Sigmoid colon (tissue), 7 donors: ENCODE data around the gene SLC22A3. TPM values are rescaled to one million over a fixed set of nuclear protein-coding genes. Genes with fewer than 3 reads are reported as not detected.
"Not testable (repeated sequence)": the region's sequence is repeated elsewhere in the genome, so short reads cannot be mapped to it uniquely, and the experiment has no call there.

Source experiments
- DNase-seq: peaks from one replicate; pipeline ENCODE4 v3.0.0-alpha.2; 2019
- H3K27ac ChIP-seq, 4 donors: fragments of 200-600 bp; sonication (generic); one replicate each; pipeline ENCODE4 v1.5.1; 2016 to 2019; ENCODE audit warnings: mild to moderate bottlenecking in 1 of 4
- H3K27me3 ChIP-seq, 3 donors: fragments of 200-600 bp; sonication (generic); one replicate each; pipeline ENCODE4 v1.5.1; 2019; ENCODE audit warnings: mild to moderate bottlenecking in 1 of 3
- H3K36me3 ChIP-seq, 4 donors: fragments of 200-600 bp; sonication (generic); one replicate each; pipeline ENCODE4 v1.5.1; 2016 to 2019
- H3K4me1 ChIP-seq, 4 donors: fragments of 200-600 bp; sonication (generic); one replicate each; pipeline ENCODE4 v1.5.1; 2017 to 2019
- H3K4me3 ChIP-seq, 4 donors: fragments of 200-600 bp; sonication (generic); one replicate each; pipeline ENCODE4 v1.5.1; 2017 to 2019; ENCODE audit warnings: mild to moderate bottlenecking in 2 of 4, moderate library complexity in 1 of 4
- H3K9me3 ChIP-seq, 4 donors: fragments of 200-600 bp in 3 of 4; sonication (generic) in 3 of 4; one replicate each; pipeline versions ENCODE4 v1.5.1 to v1.6.1; 2013 to 2019
- EP300 ChIP-seq, 4 donors: sonication (generic); formaldehyde crosslinking; IDR thresholded peaks; one replicate each; pipeline ENCODE4 v1.6.1; 2017; ENCODE audit warnings: antibody characterized with exemption in 4 of 4
- POLR2A ChIP-seq, 2 donors: fragments of 450-650 bp; IDR thresholded peaks; one replicate each; pipeline ENCODE4 v1.6.1; 2016; ENCODE audit warnings: antibody characterized with exemption in 2 of 2, mild to moderate bottlenecking in 2 of 2, moderate library complexity in 2 of 2
- POLR2AphosphoS5 ChIP-seq, 4 donors: sonication (generic); formaldehyde crosslinking; IDR thresholded peaks; one replicate each; pipeline ENCODE4 v1.6.1; 2017; ENCODE audit warnings: antibody characterized with exemption in 4 of 4
- WGBS, 2 donors: extraction: QIAGEN DNeasy Blood & Tissue Kit; methylation state at CpG; one replicate each; pipeline ENCODE4 v1.1.7; 2013; 5-methylcytosine and 5-hydroxymethylcytosine counted together
- intact Hi-C: fragments of 100-400 bp; cut with DNase I; formaldehyde crosslinking; loops from one replicate; pipeline ENCODE4 v1.15.1; 2023
- polyA plus RNA-seq, 3 donors: library from polyadenylated mRNA; stranded (reverse); fragments of 200-250 nt; gene quantifications; one replicate each; pipeline ENCODE4 v1.2.3, GENCODE V29; 2013
- total RNA-seq, 4 donors: library from RNA; depleted of rRNA; stranded (reverse); fragments of >200 nt; gene quantifications; one replicate each; pipeline ENCODE4 v1.1.0, GENCODE V29; 2016
- TF ChIP-seq, protein P1 (sequence below), 4 experiments: fragments of 450-650 bp in 3 of 4; fragments of 200-600 bp in 1 of 4; IDR thresholded peaks; one replicate each; pipeline ENCODE4 v1.5.1; 2016 to 2019; ENCODE audit warnings: antibody characterized with exemption in 4 of 4, mild to moderate bottlenecking in 3 of 4, moderate library complexity in 2 of 4
- donor health status: healthy with polysubstance abuse.
- donor health status: Bipolar disorder and iron deficiency.
- donor health status: healthy.

The SLC22A3 gene
- total and polyA plus RNA-seq, 7 donors: 0.23 to 26.3 (median 13.6) TPM

DNA sequence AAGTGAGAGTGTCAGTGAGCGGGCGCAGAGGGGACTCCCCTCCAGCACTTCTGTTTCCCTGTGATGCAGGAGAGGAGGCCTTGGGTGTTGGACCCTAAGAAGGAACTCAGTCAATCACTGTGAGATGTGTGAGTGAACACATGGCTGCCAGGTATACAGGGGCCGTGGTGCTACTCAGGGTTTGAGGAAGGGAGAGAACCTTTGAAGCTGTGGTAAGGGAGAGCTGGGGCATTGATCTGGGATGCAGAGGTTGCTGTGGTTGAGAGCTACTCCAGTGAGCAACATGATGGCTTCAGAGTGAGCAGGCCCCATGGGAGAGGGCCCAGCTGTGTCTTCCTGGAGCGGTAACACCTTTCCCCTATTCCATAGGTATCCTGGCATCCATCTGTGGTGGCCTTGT lies 99.2 kb downstream of the SLC22A3 start:
- no peak for TF ChIP-seq POLR2AphosphoS5 (IDR thresholded peaks at IDR 0.05)
- TF ChIP-seq, protein P1, sequence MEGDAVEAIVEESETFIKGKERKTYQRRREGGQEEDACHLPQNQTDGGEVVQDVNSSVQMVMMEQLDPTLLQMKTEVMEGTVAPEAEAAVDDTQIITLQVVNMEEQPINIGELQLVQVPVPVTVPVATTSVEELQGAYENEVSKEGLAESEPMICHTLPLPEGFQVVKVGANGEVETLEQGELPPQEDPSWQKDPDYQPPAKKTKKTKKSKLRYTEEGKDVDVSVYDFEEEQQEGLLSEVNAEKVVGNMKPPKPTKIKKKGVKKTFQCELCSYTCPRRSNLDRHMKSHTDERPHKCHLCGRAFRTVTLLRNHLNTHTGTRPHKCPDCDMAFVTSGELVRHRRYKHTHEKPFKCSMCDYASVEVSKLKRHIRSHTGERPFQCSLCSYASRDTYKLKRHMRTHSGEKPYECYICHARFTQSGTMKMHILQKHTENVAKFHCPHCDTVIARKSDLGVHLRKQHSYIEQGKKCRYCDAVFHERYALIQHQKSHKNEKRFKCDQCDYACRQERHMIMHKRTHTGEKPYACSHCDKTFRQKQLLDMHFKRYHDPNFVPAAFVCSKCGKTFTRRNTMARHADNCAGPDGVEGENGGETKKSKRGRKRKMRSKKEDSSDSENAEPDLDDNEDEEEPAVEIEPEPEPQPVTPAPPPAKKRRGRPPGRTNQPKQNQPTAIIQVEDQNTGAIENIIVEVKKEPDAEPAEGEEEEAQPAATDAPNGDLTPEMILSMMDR (IDR thresholded peaks at IDR 0.05): no peak
- no peak for TF ChIP-seq EP300 (IDR thresholded peaks at IDR 0.05)
- TF ChIP-seq POLR2A (IDR thresholded peaks at IDR 0.05): no peak
- Histone ChIP-seq H3K27ac (no peak overlapping the region), H3K9me3 (no peaks in the 10 kb centered on the region), H3K27me3 (no peaks in the 10 kb centered on the region), H3K36me3 (no peaks in the 10 kb centered on the region), H3K4me3 (no peak overlapping the region), H3K4me1 (no peaks in the 10 kb centered on the region)
- no peak for DNase-seq
- 86 to 97% methylated on average over 4 of the region's 4 CpGs for WGBS, 2 donors
- intact Hi-C loops: no loop called here

DNA sequence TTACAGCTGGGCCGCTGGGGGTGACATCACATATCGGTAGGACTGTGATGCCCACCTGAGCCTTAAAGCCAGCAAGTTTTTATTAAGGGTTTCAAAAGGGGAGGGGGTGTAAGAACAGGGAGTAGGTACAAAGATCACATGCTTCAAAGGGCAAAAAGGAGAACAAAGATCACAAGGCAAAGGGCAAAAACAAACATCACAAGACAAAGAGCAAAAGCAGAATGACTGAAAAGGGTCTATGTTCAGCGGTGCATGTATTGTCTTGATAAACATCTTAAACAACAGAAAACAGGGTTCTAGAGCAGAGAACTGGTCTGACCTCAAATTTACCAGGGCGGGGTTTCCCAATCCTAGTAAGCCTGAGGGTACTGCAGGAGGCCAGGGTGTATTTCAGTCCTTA lies 101.6 kb downstream of the SLC22A3 start:
- H3K27ac ChIP-seq, intact Hi-C loops, DNase-seq, H3K4me1 ChIP-seq, H3K36me3 ChIP-seq, H3K27me3 ChIP-seq, H3K9me3 ChIP-seq, H3K4me3 ChIP-seq: not testable (repeated sequence)
- WGBS, 2 donors: 89 to 95% methylated on average over 4 of the region's 4 CpGs

DNA sequence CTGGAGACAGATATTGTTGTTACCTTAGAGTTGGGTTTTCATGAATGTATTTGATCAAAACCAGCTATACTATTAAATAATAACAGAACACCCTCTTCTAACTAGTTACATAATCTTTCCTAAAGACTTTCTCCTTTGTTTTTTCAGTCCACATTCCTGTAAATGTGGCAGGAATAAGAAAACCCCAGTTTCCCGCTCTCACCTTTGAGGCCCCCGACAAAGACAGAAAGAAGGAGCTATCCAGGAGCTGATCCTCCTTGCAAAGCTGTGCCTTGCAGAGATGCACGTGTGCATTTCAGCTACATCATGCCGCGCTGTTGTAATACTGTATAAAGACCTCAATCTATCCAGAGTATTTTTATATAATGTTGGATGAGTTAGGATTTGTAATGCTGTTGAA lies 102.7 kb downstream of the SLC22A3 start:
- intact Hi-C loops: no loop called here
- WGBS, 2 donors: 94 to 95% methylated on average over 5 of the region's 5 CpGs

DNA sequence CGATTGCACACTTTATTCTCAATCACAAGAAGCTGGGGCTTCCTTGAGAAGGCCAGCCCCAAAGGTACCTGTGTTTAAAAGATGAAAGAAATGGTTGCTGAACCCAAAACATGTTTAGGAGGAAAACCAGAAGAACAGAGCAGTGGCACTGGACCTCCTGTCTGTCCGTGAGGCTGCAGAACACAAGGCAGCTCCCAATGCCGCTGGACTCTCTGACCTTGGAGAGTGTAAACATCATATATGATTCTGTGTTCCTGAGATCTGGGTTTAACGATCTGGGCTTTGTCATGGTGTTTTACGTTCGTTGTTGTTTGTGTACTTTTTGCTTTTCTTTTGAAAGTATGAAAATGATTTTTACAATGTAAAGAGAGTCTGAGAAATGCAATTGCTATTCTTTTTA lies 106.1 kb downstream of the SLC22A3 start:
- H3K4me1 ChIP-seq: peaks cover 0 to 15% (median 11%) of the 10 kb centered on the region in 4 donors
- H3K4me3 ChIP-seq: no peak overlapping the region
- DNase-seq: no peak
- H3K36me3 ChIP-seq: no peaks in the 10 kb centered on the region
- TF ChIP-seq POLR2A (IDR thresholded peaks at IDR 0.05): no peak
- no peak for TF ChIP-seq EP300 (IDR thresholded peaks at IDR 0.05)
- TF ChIP-seq, protein P1 (IDR thresholded peaks at IDR 0.05): no peak
- TF ChIP-seq POLR2AphosphoS5 (IDR thresholded peaks at IDR 0.05): no peak
- H3K9me3 ChIP-seq: no peaks in the 10 kb centered on the region
- no peak overlapping the region for H3K27ac ChIP-seq
- intact Hi-C loops: no loop called here
- 25 to 71% methylated on average over 6 of the region's 6 CpGs for WGBS, 2 donors
- no peaks in the 10 kb centered on the region for H3K27me3 ChIP-seq

More for the DNA sequence above, 102.7 kb downstream of the SLC22A3 start:
- H3K4me1 ChIP-seq: peaks cover 0 to 11% (median 8%) of the 10 kb centered on the region in 4 donors
- no peak overlapping the region for H3K4me3 ChIP-seq
- TF ChIP-seq POLR2A (IDR thresholded peaks at IDR 0.05) (no peak), POLR2AphosphoS5 (IDR thresholded peaks at IDR 0.05) (no peak), EP300 (IDR thresholded peaks at IDR 0.05) (no peak)
- TF ChIP-seq, protein P1 (IDR thresholded peaks at IDR 0.05): no peak
- H3K27ac ChIP-seq: no peak overlapping the region
- no peak for DNase-seq
- no peaks in the 10 kb centered on the region for H3K36me3 ChIP-seq
- no peaks in the 10 kb centered on the region for H3K27me3 ChIP-seq
- no peaks in the 10 kb centered on the region for H3K9me3 ChIP-seq

DNA sequence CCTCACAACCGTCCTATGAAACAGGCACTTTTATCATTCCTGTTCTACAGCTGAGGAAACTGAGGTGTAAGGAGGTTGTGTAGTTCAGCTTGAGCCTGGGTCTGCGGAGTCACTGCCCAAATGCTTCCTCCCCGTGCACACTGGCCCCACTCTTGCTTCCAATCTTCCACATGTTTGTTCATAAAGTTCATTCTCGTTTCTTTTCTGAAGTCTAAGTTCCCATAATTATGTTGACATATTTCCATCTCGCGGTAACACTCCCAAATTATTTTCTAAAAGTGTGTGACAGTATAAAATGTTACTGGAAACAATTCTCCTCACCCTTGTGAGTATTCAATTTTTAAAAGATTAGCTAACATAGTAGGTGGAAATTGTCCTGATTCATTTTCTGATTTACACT lies 106.9 kb downstream of the SLC22A3 start:
- H3K4me3 ChIP-seq: peak overlapping the region in 1 of 4 donors; percentile 31
- DNase-seq: no peak
- H3K4me1 ChIP-seq: peaks cover 0 to 15% (median 11%) of the 10 kb centered on the region in 4 donors
- no peaks in the 10 kb centered on the region for H3K9me3 ChIP-seq
- no peaks in the 10 kb centered on the region for H3K36me3 ChIP-seq
- no peaks in the 10 kb centered on the region for H3K27me3 ChIP-seq
- TF ChIP-seq POLR2A (IDR thresholded peaks at IDR 0.05) (no peak), EP300 (IDR thresholded peaks at IDR 0.05) (no peak), POLR2AphosphoS5 (IDR thresholded peaks at IDR 0.05) (no peak)
- TF ChIP-seq, protein P1 (IDR thresholded peaks at IDR 0.05): no peak
- intact Hi-C loops: loop anchor here (1.0 to 5.0 kb wide), 2 partner anchors 103 to 317 kb away; no protein-coding TSS in a partner anchor
- 28 to 57% methylated on average over 6 of the region's 6 CpGs for WGBS, 2 donors
- peak overlapping the region; percentile 43 to 75 (median 68) for H3K27ac ChIP-seq
